ENCODE results near the gene RNF121.

GRCh38 chr11:72000202-72000867 is 71.5 kb downstream of the RNF121 start:
- TF ChIP-seq POLR2A (IDR thresholded peaks at IDR 0.05), result no peak
- TF ChIP-seq POLR2AphosphoS5 (IDR thresholded peaks at IDR 0.05; ENCODE audit: insufficient read depth in 1 of 2, low read depth in 1 of 2), result no peak

All from vagina (tissue), 2 donors.